ENCODE measurements around the gene NUAK2. TPM values are rescaled to one million over a fixed set of nuclear protein-coding genes. Genes with fewer than 3 reads are reported as not detected.

NUAK2 gene
- total RNA-seq, 4 donors from 2014 or later = 1.1 to 5.4 (median 3.2) TPM

DNA sequence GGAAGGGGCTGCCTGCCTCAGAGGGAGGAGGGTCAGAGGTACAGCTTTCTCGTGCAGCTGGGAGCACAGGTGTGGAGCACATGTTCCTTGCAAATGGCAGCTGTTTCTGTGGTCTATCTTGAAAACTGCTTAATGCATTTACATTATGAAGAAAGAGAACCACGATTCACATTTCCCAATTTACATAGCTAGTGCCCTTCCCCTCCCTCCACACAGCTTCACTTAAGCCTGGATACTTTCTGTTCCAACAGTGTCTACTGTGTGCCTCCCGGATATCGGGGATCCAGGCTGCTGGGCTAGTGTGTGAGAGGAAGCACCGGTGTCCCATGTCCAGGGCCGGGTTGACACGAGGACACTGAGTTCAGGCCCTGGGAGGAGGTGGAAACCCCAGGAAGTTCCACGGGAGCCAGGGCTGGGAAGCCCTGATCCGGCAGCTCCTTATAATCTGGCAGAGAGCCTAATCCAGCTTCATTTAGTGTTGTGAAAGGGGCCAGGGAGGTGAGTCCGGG is 62.2 kb downstream of the NUAK2 start:
- TF ChIP-seq CTCF (IDR thresholded peaks at IDR 0.05) = no peak
- DNase-seq (ENCODE audit: low spot score) (no peak), ATAC-seq (ENCODE audit: low FRiP score) (no peak)

DNA sequence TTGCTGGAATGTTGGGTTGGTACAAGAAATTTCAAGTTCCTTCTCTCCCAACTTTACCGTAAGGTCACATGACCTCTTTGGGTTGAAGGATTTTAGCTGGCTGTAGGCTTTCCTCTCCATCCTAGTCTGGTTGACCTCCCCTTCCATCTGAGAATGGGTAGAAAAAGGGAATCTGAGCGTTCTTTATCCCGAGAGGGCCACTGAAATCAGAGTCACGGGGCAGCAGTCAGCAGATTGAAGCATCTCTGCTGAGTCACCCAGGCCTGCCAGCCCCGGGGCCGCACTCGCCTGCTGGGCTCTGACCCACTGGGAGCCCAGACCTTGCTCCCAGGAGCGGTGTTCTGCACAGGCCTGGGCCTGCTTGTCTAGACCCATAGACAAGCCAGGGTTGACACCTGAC is 62.8 kb downstream of the NUAK2 start:
- no peak for ATAC-seq (ENCODE audit: low FRiP score)
- no peak for TF ChIP-seq CTCF (IDR thresholded peaks at IDR 0.05)
- no peak for DNase-seq (ENCODE audit: low spot score)

DNA sequence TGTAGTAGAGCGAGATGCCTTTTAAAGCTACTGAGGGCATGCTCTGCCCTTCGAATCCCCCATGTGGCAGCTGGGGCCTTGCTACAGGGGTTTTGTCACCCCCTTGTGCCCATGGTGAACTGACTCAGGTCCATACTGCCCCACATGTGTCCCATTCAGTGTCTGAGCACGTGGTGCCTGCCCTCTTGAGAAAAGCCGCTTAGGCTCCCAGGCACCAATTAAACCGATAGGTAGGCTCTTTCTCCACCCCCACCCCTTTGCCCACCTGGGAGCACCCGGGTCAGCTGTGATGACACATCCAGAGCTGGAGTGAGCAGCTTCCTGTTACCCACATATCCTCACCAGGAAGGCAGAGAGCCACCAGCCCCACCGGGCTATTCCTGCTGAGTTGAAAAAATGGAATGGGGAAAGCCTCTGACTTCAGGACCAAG is 63.3 kb downstream of the NUAK2 start:
- no peak for ATAC-seq (ENCODE audit: low FRiP score)
- no peak for TF ChIP-seq CTCF (IDR thresholded peaks at IDR 0.05)
- no peak for DNase-seq (ENCODE audit: low spot score)

DNA sequence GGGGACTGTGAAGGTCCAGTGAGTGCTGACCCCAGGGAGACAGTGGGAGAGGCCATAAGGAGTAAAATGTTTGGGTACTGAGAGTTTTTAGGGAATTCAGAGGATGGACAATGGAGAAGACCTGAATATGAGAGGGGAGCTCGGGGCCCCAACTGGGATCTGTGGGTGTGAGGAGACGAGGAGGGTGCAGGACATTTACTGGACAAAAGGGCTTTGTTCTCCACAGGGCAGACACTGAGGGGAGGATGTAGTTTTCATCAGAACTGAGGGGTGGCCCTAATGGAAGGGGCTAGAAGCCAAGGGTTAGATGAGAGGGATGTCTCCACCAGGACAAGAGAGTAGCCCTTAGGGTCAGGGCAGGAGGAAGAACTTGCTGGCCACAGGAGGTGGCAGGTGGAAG is 63.8 kb downstream of the NUAK2 start:
- no peak for ATAC-seq (ENCODE audit: low FRiP score)
- no peak for TF ChIP-seq CTCF (IDR thresholded peaks at IDR 0.05)
- no peak for DNase-seq (ENCODE audit: low spot score)

GRCh38 chr1:205256951-205257625 is 64.5 kb downstream of the NUAK2 start:
- DNase-seq (ENCODE audit: low spot score) = no peak
- TF ChIP-seq CTCF (IDR thresholded peaks at IDR 0.05) = no peak
- no peak for ATAC-seq (ENCODE audit: low FRiP score)

- ATAC-seq (ENCODE audit: low FRiP score) = peak; percentile 84
- peak in 2 of 3 donors; percentile 67 to 85 for TF ChIP-seq CTCF (IDR thresholded peaks at IDR 0.05)
- peak; percentile 89 for DNase-seq (ENCODE audit: low spot score)
Measured at GRCh38 chr1:205255941-205256780, 65.4 kb downstream of the NUAK2 start.

Small RNAs within 50 kb of the gene (small RNA-seq; reads per million reads assigned to genes)
- gene SNRPGP10 = not detected

Other genes with a start within 250 kb of the NUAK2 start
- 1 to 10 TPM; 1.6 to 3.2 (median 2.3) TPM for gene TMEM81, start 237.3 kb downstream of the NUAK2 start, total RNA-seq
- 10 to 100 TPM; 11.9 to 15.6 (median 12.8) TPM for gene RBBP5, start 199.8 kb downstream of the NUAK2 start, total RNA-seq
- 10 to 100 TPM in 3 of 4 donors, 1 to 10 TPM in 1; 7.6 to 13.0 (median 11.4) TPM for gene DSTYK, start 110.0 kb downstream of the NUAK2 start, total RNA-seq
- 1 to 10 TPM in 3 of 4 donors, under 1 TPM in 1; 0.96 to 4.9 (median 2.2) TPM for gene TMCC2, start 93.8 kb downstream of the NUAK2 start, total RNA-seq
- gene KLHDC8A, start 35.2 kb upstream of the NUAK2 start, total RNA-seq = not detected
- 1 to 10 TPM in 1 of 4 donors, not detected in 3; 1.7 TPM for gene LEMD1, start 100.3 kb upstream of the NUAK2 start, total RNA-seq
- under 1 TPM in 2 of 4 donors, not detected in 2; 0.36 to 0.65 TPM for gene BLACAT1, start 134.3 kb upstream of the NUAK2 start, total RNA-seq
- gene CDK18, start 182.9 kb upstream of the NUAK2 start, total RNA-seq = 1 to 10 TPM; 2.8 to 9.0 (median 5.3) TPM